Measurements from ENCODE around the gene FNBP1.

The FNBP1 gene

GRCh38 chr9:130042885-130043653 lies at the start of gene FNBP1 (continued):
- no peak for TF ChIP-seq ZBTB49 (tag by site-specific recombination; IDR thresholded peaks at IDR 0.05; ENCODE audit: low read depth)
- TF ChIP-seq ZNF513 (tag by site-specific recombination; IDR thresholded peaks at IDR 0.05), result no peak
- TF ChIP-seq BCL11B (tag by site-specific recombination; IDR thresholded peaks at IDR 0.05; ENCODE audit: low read depth), result no peak
- no peak for TF ChIP-seq ZNF707 (tag by site-specific recombination; IDR thresholded peaks at IDR 0.05)
- TF ChIP-seq ZBTB11 (tag by site-specific recombination; conservative IDR thresholded peaks at IDR 0.05; ENCODE audit: low read depth), result 0 out of 2 replicates have a peak, but pooled peaks have one; percentile 52
- no peak for TF ChIP-seq ZNF658 (tag by site-specific recombination; IDR thresholded peaks at IDR 0.05)
- TF ChIP-seq OVOL3 (tag by site-specific recombination; IDR thresholded peaks at IDR 0.05), result no peak
- TF ChIP-seq ZSCAN5A (tag by site-specific recombination; IDR thresholded peaks at IDR 0.05), result no peak
- TF ChIP-seq ZNF398 (tag by site-specific recombination; IDR thresholded peaks at IDR 0.05), result no peak
- no peak for TF ChIP-seq ZNF530 (tag by site-specific recombination; IDR thresholded peaks at IDR 0.05; ENCODE audit: low read depth)
- TF ChIP-seq ZNF791 (tag by site-specific recombination; IDR thresholded peaks at IDR 0.05), result no peak
- no peak for TF ChIP-seq ZNF701 (tag by site-specific recombination; IDR thresholded peaks at IDR 0.05)
- 0 out of 2 replicates have a peak, but pooled peaks have one; percentile 14 for TF ChIP-seq PRDM1 (tag by site-specific recombination; IDR thresholded peaks at IDR 0.05)
- no peak for TF ChIP-seq ZSCAN23 (tag by site-specific recombination; IDR thresholded peaks at IDR 0.05)
- TF ChIP-seq ZNF132 (tag by site-specific recombination; IDR thresholded peaks at IDR 0.05; ENCODE audit: borderline replicate concordance), result no peak
- no peak for TF ChIP-seq ZNF155 (tag by site-specific recombination; IDR thresholded peaks at IDR 0.05)
- TF ChIP-seq ZNF394 (tag by site-specific recombination; IDR thresholded peaks at IDR 0.05; ENCODE audit: borderline replicate concordance), result no peak
- no peak for TF ChIP-seq SCRT2 (tag by site-specific recombination; IDR thresholded peaks at IDR 0.05)
- TF ChIP-seq ZNF423 (tag by site-specific recombination; IDR thresholded peaks at IDR 0.05), result peak; percentile 65
- no peak for TF ChIP-seq ZNF112 (tag by site-specific recombination; IDR thresholded peaks at IDR 0.05)
- TF ChIP-seq ZNF18 (tag by site-specific recombination; IDR thresholded peaks at IDR 0.05), result no peak
- TF ChIP-seq ZNF148 (tag by site-specific recombination; IDR thresholded peaks at IDR 0.05; ENCODE audit: borderline replicate concordance), result no peak
